ENCODE data around the gene ZNF700.
"Not testable (repeated sequence)": the region's sequence is repeated elsewhere in the genome, so short reads cannot be mapped to it uniquely, and the experiment has no call there.

The ZNF700 gene

DNA sequence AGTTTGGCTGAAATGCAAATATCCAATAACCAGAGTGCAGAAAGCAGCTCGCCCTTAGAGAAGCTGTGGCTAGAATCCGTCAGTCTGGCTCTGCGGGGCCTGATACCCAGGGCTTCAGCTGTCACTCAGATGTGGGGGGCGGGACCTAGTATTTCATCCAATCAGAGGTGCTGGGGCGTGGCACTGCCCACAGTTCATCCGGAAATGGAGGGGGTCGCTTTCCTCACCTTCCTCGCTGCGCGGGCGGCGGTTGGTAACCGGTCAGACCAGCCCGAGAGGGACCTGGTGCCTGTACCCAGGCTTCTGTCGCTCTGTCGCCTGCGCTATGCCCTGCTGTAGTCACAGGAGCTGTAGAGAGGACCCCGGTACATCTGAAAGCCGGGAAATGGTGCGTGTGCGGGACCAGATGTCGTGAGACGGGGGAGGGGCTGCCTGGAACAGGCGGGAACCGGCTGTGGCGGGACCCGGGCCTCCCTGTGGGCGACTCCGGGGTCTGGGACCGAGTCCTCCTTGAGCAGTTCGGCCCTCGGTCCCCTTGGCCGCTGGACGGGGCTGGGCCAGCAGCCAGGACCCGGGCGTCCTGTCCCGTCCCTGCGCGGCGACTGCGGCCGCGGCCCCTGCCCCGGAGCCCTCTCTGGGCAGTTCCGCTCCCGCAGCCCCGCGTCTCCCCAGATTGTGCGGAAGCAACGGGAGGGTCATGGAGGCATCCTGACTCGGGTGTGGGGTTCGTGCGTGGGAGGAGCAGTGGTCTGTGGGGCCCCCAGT is at the start of gene ZNF700:
TSS of gene ZNF700 (plus strand) at position 222 of the 765 bp plus-strand sequence. CDS start at position 326, 104 bp downstream.
- peak; percentile 83 to 93 for DNase-seq

GRCh38 chr19:11879687-11880266 is 45.1 kb upstream of the ZNF700 start:
- not testable (repeated sequence) for DNase-seq

DNA sequence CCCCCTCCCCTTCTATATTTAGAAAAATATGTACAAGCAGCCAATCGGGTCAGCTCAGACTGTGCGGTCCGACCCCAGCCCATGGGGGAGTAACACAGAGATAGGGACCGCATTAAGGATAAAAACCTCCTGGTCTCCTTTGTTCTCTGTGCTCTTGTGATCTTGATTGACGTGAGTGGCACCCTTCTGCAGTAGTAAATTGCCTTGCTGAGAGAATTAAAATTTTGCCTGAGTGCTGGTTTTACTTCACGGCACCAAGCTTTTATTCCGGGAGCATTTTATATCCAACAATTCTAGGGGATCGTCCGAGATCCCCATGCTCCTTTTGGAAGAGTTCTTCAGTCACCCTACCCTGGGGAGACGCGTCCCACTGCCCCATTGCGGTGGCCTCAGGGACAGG is 44.3 kb upstream of the ZNF700 start:
- no peak for DNase-seq

GRCh38 chr19:11881151-11881800 is 43.6 kb upstream of the ZNF700 start:
- peak in 1 of 2 experiments; percentile 22 for DNase-seq

DNA sequence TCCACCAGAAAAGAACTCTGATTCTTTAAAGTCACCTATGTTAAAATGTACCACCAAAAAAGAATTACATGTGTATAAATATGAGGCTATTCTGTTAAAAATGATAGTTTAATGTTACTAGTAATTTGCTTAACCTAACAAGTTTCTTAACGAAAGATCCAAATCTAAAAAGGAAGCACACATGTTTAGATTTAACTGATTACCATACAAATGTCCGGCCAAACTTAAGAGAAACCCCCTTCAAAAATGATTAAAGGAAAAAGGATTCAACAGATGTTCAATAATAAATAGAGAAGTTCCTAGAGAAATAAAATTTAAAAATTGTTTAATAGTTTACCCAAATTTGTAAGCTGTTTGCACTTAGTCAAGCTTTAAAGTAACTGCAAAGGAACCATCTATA is 42.3 kb upstream of the ZNF700 start:
- DNase-seq: no peak

DNA sequence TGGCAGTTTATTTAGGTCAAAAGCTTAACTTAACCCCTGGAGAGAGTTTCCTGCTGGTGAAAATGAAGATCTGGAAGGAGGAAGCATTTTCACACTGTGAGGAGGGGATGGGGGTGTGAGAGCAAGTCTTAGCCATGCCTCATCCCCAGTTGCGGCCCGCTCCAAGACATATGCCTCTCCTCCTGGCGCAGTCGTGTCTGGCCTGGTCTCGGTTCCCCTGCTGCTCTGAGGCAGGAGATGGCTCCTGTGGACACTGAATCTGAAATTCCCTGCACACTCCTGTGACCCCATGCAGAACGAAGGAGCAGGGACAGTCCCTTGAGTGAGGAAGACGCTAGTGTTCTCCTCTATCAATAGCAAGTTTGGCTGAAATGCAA is 37.7 kb upstream of the ZNF700 start:
- DNase-seq: no peak

DNA sequence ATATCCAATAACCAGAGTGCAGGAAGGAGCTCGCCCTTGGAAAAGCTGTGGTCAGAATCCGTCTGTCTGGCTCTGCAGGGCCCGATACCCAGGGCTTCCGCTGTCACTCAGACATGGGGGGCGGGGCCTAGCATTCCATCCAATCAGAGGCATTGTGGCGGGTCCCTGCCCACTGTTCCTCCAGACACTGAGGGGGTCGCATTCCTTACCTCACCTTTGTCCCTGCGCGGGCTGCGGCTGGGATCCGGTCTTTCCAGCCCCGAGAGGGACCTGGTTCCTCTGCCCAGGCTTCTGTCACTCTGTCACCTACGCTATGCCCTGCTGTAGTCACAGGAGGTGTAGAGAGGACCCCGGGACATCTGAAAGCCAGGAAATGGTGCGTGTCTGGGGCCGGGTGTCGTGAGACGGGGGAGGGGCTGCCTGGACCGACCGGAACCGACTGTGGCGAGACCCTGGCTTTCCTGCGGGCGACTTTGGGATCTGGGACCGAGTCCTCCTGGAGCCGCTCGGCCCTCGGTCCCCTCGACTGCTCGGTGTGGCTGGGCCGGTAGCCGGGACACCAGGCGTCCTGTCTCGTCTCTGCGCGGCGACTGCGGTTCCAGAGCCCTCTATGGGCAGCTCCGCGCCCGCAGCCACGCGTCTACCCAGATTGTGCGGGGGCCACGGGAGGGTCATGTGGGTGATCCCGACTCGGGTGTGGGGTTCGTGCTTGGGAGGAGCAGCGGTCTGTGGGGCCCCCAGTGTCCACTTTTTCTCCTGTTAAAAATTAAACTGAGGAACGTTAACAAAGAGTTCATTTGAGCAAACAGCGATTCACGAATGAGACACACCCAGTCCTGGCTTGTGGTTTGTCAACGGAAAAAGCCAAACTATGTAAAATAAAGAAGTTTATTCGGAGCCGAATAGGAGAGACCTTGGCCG is 37.0 kb upstream of the ZNF700 start, which contains the start of gene ZNF69:
TSS of gene ZNF69 (plus strand) at position 172 of the 921 bp plus-strand sequence. CDS start at position 314, 142 bp downstream.
- DNase-seq: peak; percentile 56 to 81

DNA sequence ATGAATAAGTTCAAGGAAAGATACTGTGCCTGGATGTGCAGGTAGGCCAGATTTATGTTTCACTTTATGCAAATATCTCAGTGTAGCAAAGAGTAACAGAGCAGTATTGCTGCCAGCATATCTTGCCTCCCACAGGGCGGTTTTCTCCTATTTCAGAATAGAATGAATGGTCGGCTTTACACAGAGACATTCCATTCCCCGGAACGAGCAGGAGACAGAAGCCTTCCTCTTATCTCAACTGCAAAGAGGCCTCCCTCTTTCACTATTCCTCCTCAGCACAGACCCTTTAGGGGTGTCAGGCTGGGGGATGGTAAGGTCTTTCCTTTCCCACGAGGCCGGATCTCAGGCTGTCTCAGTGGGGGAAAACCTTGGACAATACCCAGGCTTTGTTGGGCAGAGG is 35.0 kb upstream of the ZNF700 start:
- DNase-seq: not testable (repeated sequence)

DNA sequence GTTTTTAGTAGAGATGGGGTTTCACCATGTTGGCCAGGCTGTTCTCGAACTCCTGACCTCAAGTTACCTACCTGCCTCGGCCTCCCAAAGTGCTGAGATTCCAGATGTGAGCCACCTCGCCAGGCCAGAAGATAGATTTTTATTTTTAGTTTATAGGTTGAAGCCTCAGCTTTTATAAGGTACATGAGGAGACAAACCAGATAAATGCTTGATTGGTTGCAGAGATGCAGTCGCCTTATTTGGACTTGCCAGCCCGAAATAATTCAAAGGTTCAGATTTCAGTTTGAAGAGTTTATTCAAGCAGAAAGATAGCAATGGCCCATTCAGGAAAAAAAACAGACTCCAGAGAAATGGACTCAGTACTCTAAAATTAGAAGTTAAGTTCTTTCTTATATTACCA is 34.3 kb upstream of the ZNF700 start:
- DNase-seq: no peak

GRCh38 chr19:11894851-11895250 is 30.1 kb upstream of the ZNF700 start:
- no peak for DNase-seq

GRCh38 chr19:11902228-11902627 is 22.7 kb upstream of the ZNF700 start:
- no peak for DNase-seq

GRCh38 chr19:11905928-11906327 is 19.0 kb upstream of the ZNF700 start:
- no peak for DNase-seq

GRCh38 chr19:11911937-11912336 is 13.0 kb upstream of the ZNF700 start:
- not testable (repeated sequence) for DNase-seq

DNA sequence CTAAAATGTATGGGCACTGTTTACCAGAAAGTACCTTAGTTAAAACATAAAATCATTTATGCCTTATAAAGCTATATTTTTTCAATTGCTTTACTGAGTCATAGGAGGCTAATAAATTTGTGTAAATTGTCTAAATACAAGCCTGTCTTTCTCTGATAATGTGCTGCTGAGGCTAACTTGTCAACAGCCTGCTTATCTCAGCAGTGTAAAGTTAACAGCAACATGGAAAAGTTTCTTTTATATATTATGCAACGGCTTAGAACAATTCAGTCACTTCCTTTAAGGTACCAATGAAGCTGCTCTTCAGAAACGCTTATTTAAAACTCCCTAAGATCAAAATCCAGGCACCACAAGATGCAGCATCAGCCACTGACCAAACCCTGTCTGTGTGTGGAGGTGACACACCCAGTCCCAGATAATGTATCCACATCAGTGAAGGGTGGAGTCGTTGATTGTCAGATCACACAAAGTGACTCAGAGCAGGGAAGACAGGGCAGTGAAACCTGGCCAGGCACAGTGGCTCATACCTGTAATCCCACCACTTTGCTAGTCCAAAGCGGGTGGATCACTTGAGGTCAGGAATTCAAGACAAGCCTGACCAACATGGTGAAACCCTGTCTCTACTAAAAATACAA is 10.4 kb upstream of the ZNF700 start:
- DNase-seq: not testable (repeated sequence)

- no peak for DNase-seq
These were observed 2.9 kb upstream of the ZNF700 start for GRCh38 chr19:11921852-11922495.

GRCh38 chr19:11925651-11926187 is 812 bp downstream of the ZNF700 start:
- DNase-seq: not testable (repeated sequence)

DNA sequence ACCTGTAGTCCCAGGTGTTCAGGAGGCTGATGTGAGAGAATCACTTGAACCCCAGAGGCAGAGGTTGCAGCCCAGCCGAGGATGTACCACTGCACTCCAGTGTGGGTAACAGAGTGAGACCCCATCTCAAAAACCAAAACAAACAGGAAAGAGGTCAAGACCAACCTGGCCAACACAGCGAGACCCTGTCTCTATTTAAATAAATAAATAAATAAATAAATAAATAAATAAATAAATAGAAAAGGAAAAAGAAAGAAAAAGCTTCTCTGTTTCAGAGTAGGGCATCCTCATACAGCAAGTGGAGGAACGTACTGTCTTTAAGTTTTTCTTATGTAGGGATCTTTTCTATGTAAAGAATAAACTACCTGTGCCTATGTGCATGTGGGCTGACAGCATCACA is 2.3 kb downstream of the ZNF700 start:
- DNase-seq: no peak

GRCh38 chr19:11931051-11931450 is 6.1 kb downstream of the ZNF700 start:
- DNase-seq: peak in 1 of 2 experiments; percentile 45

DNA sequence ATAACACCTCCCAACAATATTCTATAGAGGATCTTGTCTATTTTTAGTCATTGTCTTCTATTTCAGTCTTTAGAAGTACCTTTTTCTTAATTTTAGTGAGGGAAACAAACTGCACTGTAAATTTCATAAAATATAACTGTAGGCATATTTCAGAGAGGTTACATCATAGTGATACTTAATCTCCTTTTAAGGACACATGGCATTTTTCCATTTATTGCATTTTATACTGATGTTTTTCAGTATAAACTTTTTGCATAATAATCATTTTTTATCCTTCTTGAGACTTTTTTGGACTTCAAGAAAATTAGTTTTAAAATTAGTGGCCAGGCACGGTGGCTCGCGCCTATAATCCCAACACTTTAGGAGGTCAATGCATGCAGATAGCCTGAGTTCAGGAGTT is 6.6 kb downstream of the ZNF700 start:
- DNase-seq: no peak

GRCh38 chr19:11935829-11936228 is 10.9 kb downstream of the ZNF700 start:
- not testable (repeated sequence) for DNase-seq

DNA sequence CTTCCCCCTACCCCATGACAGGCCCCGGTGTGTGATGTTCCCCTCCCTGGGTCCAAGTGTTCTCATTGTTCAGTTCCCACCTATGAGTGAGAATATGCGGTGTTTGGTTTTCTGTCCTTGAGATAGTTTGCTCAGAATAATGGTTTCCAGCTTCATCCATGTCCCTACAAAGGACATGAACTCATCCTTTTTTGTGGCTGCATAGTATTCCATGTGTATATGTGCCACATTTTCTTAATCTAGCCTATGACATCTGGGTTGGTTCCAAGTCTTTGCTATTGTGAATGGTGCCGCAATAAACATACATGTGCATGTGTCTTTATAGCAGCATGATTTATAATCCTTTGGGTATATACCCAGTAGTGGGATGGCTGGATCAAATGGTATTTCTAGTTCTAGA is 13.5 kb downstream of the ZNF700 start:
- DNase-seq: not testable (repeated sequence)
